Activated CD4-positive, CD25-positive, alpha-beta regulatory T cell treated with anti-CD3 and anti-CD28 coated beads, Interleukin-2, amount 50 U/mL, for 16 hours (primary cell): ENCODE results near the gene HLA-DPA1.

Experiments used
- DNase-seq: peaks from one replicate; pipeline ENCODE4 v3.0.0-alpha.2; 2020; ENCODE audit warnings: low read depth, low spot score

HLA-DPA1 gene

DNA sequence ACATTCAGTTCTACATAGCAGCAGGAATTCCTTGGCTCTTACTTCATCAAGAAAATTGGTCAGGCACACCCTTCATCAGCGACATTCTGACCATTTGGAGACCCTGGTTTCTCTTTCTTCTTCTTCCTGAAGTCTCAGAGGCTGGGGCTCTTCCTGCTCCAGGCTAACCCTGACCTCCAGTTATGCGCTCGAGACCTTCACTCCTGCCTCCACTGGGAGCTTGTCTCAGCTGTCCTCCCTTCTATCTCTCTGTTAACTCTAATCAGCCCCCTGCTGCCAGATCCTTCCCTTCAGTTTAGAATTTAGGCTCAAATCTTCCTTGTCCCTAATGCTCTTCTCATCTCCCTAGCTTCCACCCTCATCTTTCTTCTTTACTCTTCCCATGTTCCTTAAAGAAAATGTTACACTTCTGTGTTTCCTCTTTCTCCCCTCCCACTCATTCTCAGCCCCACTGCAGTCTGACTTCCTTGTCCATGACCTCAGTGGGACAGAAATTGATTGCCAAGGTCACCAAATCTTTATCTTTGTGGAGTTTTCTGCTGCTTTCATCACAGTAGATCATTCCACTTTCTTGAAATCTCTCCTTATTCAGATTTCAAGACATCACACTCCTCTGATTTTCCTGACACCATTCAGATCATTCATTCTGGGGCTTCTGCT is 55.6 kb downstream of the HLA-DPA1 start:
- DNase-seq, result no peak

- DNase-seq, result no peak
These were observed 56.4 kb downstream of the HLA-DPA1 start for GRCh38 chr6:33017018-33017417.

GRCh38 chr6:33015798-33016197 is 57.7 kb downstream of the HLA-DPA1 start:
- DNase-seq, result no peak

GRCh38 chr6:33014841-33015634 is 58.4 kb downstream of the HLA-DPA1 start:
- peak; percentile 48 for DNase-seq
